DND-41 (cell line): Measurements from ENCODE around the gene NACA.
"Not testable (repeated sequence)": the region's sequence is repeated elsewhere in the genome, so short reads cannot be mapped to it uniquely, and the experiment has no call there.

Source experiments
- ATAC-seq: fragments of 200-7000 bp; cut with Tn5 transposase; 3 replicates; pipeline ENCODE4 v1.9.1; 2021; ENCODE audit warnings: low read depth; ENCODE audit not compliant: insufficient read depth
- DNase-seq: peaks from one replicate; pipeline ENCODE4 v3.0.0-alpha.2; 2020
- H2AFZ ChIP-seq: 2 replicates; pipeline ENCODE4 v1.6.0; 2012; ENCODE audit warnings: low read depth, low read length
- H3K27ac ChIP-seq: 2 replicates; pipeline ENCODE4 v1.5.1; 2012; ENCODE audit warnings: low read length, inconsistent platforms
- H3K27me3 ChIP-seq: fragments of 200-600 bp; sonication (generic); 2 replicates; pipeline ENCODE4 v1.6.0; 2012; ENCODE audit warnings: low read length, mild to moderate bottlenecking, inconsistent platforms; ENCODE audit not compliant: insufficient read depth, poor library complexity
- H3K36me3 ChIP-seq: 2 replicates; pipeline ENCODE4 v1.5.1; 2012; ENCODE audit warnings: low read length, inconsistent platforms; ENCODE audit not compliant: insufficient read depth
- H3K4me1 ChIP-seq: 2 replicates; pipeline ENCODE4 v1.5.1; 2012; ENCODE audit warnings: mild to moderate bottlenecking, low read length; ENCODE audit not compliant: insufficient read depth
- H3K4me2 ChIP-seq: 2 replicates; pipeline ENCODE4 v1.6.0; 2012; ENCODE audit warnings: mild to moderate bottlenecking, moderate library complexity, low read length, inconsistent platforms; ENCODE audit not compliant: insufficient read depth
- H3K4me3 ChIP-seq, 2 experiments: fragments of 200-600 bp in 1 of 2; shearing (Covaris generic) in 1 of 2; 2 replicates each; pipeline ENCODE4 v1.5.1; 2012 to 2016; ENCODE audit warnings: inconsistent platforms in 2 of 2, low read length in 2 of 2, mild to moderate bottlenecking in 2 of 2, low read depth in 1 of 2, moderate library complexity in 1 of 2
- H3K79me2 ChIP-seq: 2 replicates; pipeline ENCODE4 v1.6.0; 2012; ENCODE audit warnings: low read length, inconsistent platforms; ENCODE audit not compliant: insufficient read depth
- H3K9ac ChIP-seq: 2 replicates; pipeline ENCODE4 v1.6.0; 2012; ENCODE audit warnings: low read depth, mild to moderate bottlenecking, inconsistent platforms, low read length, moderate library complexity
- H3K9me3 ChIP-seq: 2 replicates; pipeline ENCODE4 v1.5.1; 2012; ENCODE audit warnings: low read length, moderate library complexity, mild to moderate bottlenecking, inconsistent platforms; ENCODE audit not compliant: insufficient read depth, severe bottlenecking
- H4K20me1 ChIP-seq: 2 replicates; pipeline ENCODE4 v1.6.0; 2012; ENCODE audit warnings: low read length; ENCODE audit not compliant: insufficient read depth
- EZH2 ChIP-seq: IDR thresholded peaks from 3 replicates; pipeline ENCODE4 v1.6.1; 2012; ENCODE audit warnings: borderline replicate concordance, low read depth, mild to moderate bottlenecking, moderate library complexity, low read length, inconsistent platforms; ENCODE audit not compliant: severe bottlenecking
- TF ChIP-seq, protein P1 (sequence below): IDR thresholded peaks from 2 replicates; pipeline ENCODE4 v1.5.1; 2012; ENCODE audit warnings: borderline replicate concordance, low read length, moderate library complexity, mild to moderate bottlenecking; ENCODE audit not compliant: poor library complexity, severe bottlenecking; ENCODE audit errors: extremely low read depth

NACA gene

DNA sequence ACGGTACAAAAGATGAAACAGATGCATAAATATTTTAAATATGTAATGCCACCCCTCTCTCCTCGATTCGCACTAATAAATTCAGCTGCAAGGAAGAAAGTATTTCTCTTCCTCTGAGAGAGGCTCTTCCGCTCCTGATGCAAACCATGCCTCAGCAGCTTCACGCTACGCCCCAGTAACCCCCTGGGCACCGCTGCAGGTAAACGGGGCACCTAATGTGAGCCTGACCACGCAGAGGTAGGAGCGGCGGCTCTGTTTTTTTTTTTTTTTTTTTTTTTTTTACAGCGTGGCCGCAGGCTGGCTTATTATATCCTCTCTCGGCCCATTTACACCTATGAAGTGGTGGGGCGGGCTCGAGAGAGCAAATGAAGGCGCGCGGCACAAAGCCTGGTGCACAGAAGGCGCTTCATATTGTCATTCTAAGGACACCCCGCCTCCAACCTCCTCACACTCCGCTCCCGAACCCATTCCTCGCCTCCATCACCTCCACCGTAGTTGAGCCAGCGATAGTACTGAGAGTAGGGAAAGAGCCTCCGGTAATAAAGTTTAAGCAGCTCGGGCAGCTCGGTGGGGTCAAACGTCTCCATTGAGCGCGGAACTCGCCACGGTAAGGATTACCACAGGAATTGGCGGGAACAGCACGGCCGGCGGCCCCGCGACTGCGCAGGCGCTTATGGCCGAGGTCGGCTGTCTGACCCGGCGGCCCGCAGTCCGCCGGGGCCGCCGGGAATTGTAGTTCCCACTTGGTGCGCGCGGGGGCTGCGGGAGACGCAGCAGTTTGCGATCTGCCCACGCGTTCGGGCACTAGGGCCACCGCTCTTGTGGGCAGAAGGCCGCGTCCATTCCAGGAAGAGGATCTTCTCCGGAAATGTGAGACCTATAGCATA, 26.9 kb upstream of the NACA start, which contains the start of gene PRIM1:
Gene PRIM1, minus strand, starts transcription at position 612 of the 887 bp plus-strand sequence. Its CDS starts 25 bp downstream, at position 587.
- Histone ChIP-seq H3K79me2 (peaks cover 53% of the 10 kb centered on the region), H4K20me1 (no peaks in the 10 kb centered on the region), H3K4me3 (peak within 1 kb of the TSS; percentile 53 to 96), H3K9ac (peak within 1 kb of the TSS; percentile 96), H3K9me3 (no peaks in the 10 kb centered on the region), H3K4me2 (peak within 1 kb of the TSS; percentile 61), H2AFZ (peak within 1 kb of the TSS; percentile 98), H3K4me1 (peaks cover 49% of the 10 kb centered on the region), H3K36me3 (peaks cover 30% of the 10 kb centered on the region), H3K27me3 (no peaks in the 10 kb centered on the region), H3K27ac (peak within 1 kb of the TSS; percentile 100)
- TF ChIP-seq, protein P1, sequence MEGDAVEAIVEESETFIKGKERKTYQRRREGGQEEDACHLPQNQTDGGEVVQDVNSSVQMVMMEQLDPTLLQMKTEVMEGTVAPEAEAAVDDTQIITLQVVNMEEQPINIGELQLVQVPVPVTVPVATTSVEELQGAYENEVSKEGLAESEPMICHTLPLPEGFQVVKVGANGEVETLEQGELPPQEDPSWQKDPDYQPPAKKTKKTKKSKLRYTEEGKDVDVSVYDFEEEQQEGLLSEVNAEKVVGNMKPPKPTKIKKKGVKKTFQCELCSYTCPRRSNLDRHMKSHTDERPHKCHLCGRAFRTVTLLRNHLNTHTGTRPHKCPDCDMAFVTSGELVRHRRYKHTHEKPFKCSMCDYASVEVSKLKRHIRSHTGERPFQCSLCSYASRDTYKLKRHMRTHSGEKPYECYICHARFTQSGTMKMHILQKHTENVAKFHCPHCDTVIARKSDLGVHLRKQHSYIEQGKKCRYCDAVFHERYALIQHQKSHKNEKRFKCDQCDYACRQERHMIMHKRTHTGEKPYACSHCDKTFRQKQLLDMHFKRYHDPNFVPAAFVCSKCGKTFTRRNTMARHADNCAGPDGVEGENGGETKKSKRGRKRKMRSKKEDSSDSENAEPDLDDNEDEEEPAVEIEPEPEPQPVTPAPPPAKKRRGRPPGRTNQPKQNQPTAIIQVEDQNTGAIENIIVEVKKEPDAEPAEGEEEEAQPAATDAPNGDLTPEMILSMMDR = no peak
- TF ChIP-seq EZH2 = no peak
- ATAC-seq = peak; percentile 86
- peak; percentile 90 for DNase-seq

DNA sequence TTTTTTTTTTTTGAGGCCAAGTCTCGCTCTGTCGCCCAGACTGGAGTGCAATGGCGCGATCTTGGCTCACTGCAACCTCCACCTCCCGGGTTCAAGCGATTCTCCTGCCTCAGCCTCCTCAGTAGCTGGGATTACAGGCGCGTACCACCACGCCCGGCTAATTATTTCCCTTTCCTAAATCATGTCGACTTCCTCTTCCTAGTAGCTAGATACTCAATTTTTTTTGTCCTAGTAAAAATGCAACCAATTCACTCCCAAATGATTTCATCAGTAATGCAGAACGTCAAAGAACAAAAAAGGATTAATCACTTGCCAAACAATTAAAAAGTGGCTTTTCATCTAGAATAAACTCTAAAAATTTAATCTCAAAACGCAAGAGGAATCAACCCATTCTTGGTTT, 25.5 kb upstream of the NACA start:
- ATAC-seq = not testable (repeated sequence)

DNA sequence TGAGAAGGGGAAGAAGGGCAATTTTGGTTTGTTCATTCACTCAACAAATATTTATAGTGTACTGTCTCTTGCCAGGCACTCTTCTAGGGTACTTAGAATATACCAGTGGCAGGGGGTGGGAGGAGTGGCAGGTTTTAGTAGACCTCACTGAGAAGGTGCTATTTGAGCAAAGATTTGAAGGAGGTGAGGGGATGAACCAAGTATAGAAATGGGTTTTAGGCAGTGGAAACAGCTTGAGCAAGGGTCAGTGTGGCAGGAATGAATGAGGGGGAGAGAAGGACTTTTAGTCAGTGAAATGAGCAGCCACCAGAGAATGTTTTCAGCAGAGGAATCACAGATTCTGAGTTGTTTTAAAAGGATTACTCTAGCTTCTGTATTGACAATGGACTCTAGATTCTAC, 24.8 kb upstream of the NACA start:
- Histone ChIP-seq H3K79me2 (peaks cover 58% of the 10 kb centered on the region), H3K9me3 (no peaks in the 10 kb centered on the region), H3K27ac (peak overlapping the region; percentile 50; the same call in 1 of the 2 replicates), H3K27me3 (no peaks in the 10 kb centered on the region), H3K4me3 (peak overlapping the region in 1 of 2 experiments; percentile 12; a peak in 1 of 4 replicates), H3K9ac (peak overlapping the region; percentile 96; the same call in 1 of the 2 replicates), H4K20me1 (no peaks in the 10 kb centered on the region), H3K4me1 (peaks cover 49% of the 10 kb centered on the region), H2AFZ (no peak overlapping the region), H3K36me3 (peaks cover 51% of the 10 kb centered on the region), H3K4me2 (peak overlapping the region; percentile 61)
- DNase-seq = no peak
- ATAC-seq = no peak
- TF ChIP-seq, protein P1 = no peak
- TF ChIP-seq EZH2 = no peak

More for the DNA sequence above, 25.5 kb upstream of the NACA start:
- DNase-seq, H3K9me3 ChIP-seq, H3K27me3 ChIP-seq, H2AFZ ChIP-seq, H4K20me1 ChIP-seq: not testable (repeated sequence)
- peak overlapping the region; percentile 61 for H3K4me2 ChIP-seq
- peaks cover 43% of the 10 kb centered on the region for H3K36me3 ChIP-seq
- H3K9ac ChIP-seq = peak overlapping the region; percentile 96
- peaks cover 55% of the 10 kb centered on the region for H3K79me2 ChIP-seq
- peak overlapping the region; percentile 53 to 96; a peak in 2 of 4 replicates for H3K4me3 ChIP-seq
- peak overlapping the region; percentile 100 for H3K27ac ChIP-seq
- H3K4me1 ChIP-seq = peaks cover 49% of the 10 kb centered on the region

DNA sequence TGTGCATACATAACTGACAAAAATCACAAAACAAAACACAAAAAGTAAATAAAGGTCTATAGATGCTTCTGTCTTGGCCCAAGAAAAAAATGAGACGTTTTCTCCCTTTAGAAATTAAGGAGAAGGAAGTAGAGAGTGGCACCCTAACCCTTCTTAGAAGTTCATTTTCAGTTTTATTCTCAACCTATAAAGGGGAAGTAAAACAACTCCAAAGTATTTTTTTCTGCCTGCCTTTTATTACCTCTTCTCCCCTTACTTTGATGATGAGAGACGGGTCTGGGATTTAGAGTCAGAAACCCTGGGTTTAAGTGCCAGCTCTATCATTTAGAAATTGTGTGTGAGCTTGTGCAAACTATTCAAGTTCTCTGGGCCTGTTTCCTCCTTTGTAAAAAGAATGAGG, 24.3 kb upstream of the NACA start:
- no peak overlapping the region for H2AFZ ChIP-seq
- H3K9ac ChIP-seq = no peak overlapping the region
- no peaks in the 10 kb centered on the region for H4K20me1 ChIP-seq
- no peak overlapping the region for H3K27ac ChIP-seq
- peaks cover 49% of the 10 kb centered on the region for H3K4me1 ChIP-seq
- H3K36me3 ChIP-seq = peaks cover 56% of the 10 kb centered on the region
- no peak overlapping the region for H3K4me3 ChIP-seq
- ATAC-seq = no peak
- TF ChIP-seq, protein P1 = no peak
- no peak for TF ChIP-seq EZH2
- H3K4me2 ChIP-seq = peak overlapping the region; percentile 61; the same call in 1 of the 2 replicates
- H3K27me3 ChIP-seq = no peaks in the 10 kb centered on the region
- DNase-seq = no peak
- H3K79me2 ChIP-seq = peaks cover 60% of the 10 kb centered on the region
- no peaks in the 10 kb centered on the region for H3K9me3 ChIP-seq
